Muscle layer of colon (tissue), 2 donors: ENCODE measurements around the gene CNOT4.
"Not testable (repeated sequence)": the region's sequence is repeated elsewhere in the genome, so short reads cannot be mapped to it uniquely, and the experiment has no call there.

Experiments
- H3K27ac ChIP-seq: one replicate; pipeline ENCODE4 v1.7.0; 2013; ENCODE audit warnings: low read depth, mild to moderate bottlenecking, low read length, moderate library complexity
- H3K27me3 ChIP-seq, 2 donors: one replicate each; pipeline ENCODE4 v1.7.0; 2013; ENCODE audit warnings: low read length in 2 of 2, mild to moderate bottlenecking in 2 of 2; ENCODE audit not compliant: insufficient read depth in 2 of 2, control insufficient read depth in 1 of 2
- H3K36me3 ChIP-seq: one replicate; pipeline ENCODE4 v1.7.0; 2013; ENCODE audit warnings: mild to moderate bottlenecking, low read length; ENCODE audit not compliant: insufficient read depth
- H3K4me1 ChIP-seq: one replicate; pipeline ENCODE4 v1.7.0; 2013; ENCODE audit warnings: mild to moderate bottlenecking, low read length; ENCODE audit not compliant: insufficient read depth
- H3K4me3 ChIP-seq, 2 donors: one replicate each; pipeline ENCODE4 v1.7.0; 2013; ENCODE audit warnings: low read length in 2 of 2, low read depth in 1 of 2, mild to moderate bottlenecking in 1 of 2, moderate library complexity in 1 of 2
- H3K9ac ChIP-seq: one replicate; pipeline ENCODE4 v1.7.0; 2013; ENCODE audit warnings: low read length
- H3K9me3 ChIP-seq: one replicate; pipeline ENCODE4 v1.7.0; 2013; ENCODE audit warnings: mild to moderate bottlenecking, low read length
- donor health status: abdominal sarcoma.
- donor health status: Adenocarcinoma of cecum.

Gene CNOT4

DNA sequence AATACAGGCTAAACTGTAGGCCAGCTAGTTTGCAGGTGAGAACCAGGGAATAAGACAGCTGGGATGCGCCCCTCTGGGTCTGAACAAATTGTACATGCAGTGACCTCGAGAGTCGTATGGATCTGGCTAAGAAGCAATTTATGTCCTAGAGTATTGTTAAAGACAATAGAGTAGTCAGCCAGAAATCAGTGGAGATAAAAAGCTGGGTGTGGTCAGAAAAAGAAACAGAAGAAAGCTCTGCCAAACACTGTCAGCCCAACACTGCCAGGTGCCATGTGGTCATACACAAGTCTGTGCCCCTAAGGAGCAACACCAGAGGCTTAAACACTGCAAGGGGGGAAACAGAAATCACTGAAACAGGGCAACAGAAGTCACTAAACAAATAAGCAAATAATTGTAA is 62.2 kb downstream of the CNOT4 start:
- Histone ChIP-seq H3K9ac (no peak overlapping the region), H3K4me1 (peaks cover 11% of the 10 kb centered on the region), H3K27ac (no peak overlapping the region), H3K4me3 (no peak overlapping the region), H3K27me3 (no peaks in the 10 kb centered on the region), H3K9me3 (no peaks in the 10 kb centered on the region), H3K36me3 (no peaks in the 10 kb centered on the region)

DNA sequence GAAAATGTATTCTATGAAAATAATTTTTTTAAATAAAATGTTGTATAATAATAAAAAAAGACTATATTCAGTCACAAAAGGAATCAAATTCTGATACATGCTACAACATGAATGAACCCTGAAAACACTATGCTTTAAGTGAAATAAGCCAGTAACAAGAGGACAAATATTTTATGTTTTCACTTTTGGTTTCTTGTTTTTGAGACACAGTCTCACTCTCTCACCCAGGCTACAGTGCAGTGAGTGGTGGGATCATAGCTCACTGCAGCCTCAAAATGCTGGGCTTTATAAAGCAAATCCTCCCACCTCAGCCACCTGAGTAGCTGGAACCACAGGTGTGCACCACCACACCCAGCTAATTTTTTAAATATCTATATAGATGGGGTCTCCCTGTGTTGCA is 64.2 kb downstream of the CNOT4 start:
- Histone ChIP-seq H3K27me3 (no peaks in the 10 kb centered on the region), H3K36me3 (no peaks in the 10 kb centered on the region), H3K9ac (no peak overlapping the region), H3K4me1 (peaks cover 7% of the 10 kb centered on the region), H3K4me3 (no peak overlapping the region), H3K27ac (no peak overlapping the region), H3K9me3 (no peaks in the 10 kb centered on the region)

DNA sequence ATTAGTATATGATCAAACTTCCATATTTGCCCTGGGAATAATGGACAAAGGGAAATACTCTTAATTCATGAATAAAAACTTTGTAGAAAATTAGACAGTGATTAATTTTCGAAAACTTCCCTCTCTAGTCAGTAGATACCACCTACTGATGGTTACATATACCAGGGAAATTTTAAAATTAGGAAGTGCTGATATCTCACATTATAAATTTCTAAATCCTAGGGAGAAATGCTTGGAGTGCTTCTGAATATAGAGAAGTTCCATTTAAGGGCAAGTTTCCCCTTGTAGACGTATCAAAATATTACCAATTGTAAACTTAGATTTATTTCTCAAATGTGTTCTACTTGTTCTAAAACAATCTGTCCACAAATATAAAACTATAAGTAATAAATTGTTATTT is 64.6 kb downstream of the CNOT4 start:
- not testable (repeated sequence) for H3K4me3 ChIP-seq, H3K27me3 ChIP-seq, H3K9ac ChIP-seq, H3K4me1 ChIP-seq, H3K27ac ChIP-seq, H3K36me3 ChIP-seq, H3K9me3 ChIP-seq

DNA sequence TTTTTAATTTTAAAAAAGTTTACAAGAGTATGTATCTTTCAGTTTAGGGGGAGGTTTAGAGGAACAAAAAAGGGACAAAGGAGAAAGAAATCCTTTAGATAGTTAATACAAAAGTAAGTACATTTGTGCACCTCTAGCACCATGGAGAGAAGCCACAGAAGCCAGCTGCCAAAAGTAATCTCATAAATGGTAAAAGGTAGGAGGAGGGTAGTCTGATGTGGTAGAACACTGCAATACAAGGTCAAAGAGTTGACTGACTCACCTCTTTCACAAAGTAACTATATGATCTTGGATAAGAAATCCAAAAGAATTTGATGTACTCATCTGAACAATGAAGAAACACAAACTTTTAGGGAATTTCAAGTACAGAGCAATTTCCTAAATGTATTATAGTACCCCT is 68.1 kb downstream of the CNOT4 start:
- Histone ChIP-seq H3K4me3 (no peak overlapping the region), H3K9ac (no peak overlapping the region), H3K4me1 (no peaks in the 10 kb centered on the region), H3K27ac (no peak overlapping the region), H3K36me3 (no peaks in the 10 kb centered on the region), H3K9me3 (no peaks in the 10 kb centered on the region), H3K27me3 (no peaks in the 10 kb centered on the region)

DNA sequence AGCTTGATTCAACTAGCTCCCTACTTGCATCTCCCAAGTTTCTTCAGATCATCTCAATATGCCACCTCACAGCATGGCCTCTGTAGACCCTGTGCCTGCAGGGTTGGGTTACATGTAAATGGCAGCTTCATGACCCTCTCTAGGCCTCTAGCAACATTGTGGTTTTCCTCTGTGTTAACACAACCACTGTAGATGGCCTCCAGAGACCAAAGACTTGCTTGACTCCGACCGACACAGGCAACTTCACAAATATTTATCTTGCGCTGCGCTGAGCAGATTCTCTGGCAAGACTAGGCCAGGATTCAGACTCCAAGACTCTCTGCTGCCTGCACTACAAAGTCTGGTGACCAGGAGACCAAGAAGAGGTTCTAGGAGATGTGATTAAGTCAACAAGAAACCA is 75.9 kb downstream of the CNOT4 start:
- no peaks in the 10 kb centered on the region for H3K9me3 ChIP-seq
- H3K4me1 ChIP-seq = peaks cover 4% of the 10 kb centered on the region
- no peaks in the 10 kb centered on the region for H3K27me3 ChIP-seq
- no peak overlapping the region for H3K9ac ChIP-seq
- H3K27ac ChIP-seq = no peak overlapping the region
- no peak overlapping the region for H3K4me3 ChIP-seq
- no peaks in the 10 kb centered on the region for H3K36me3 ChIP-seq

DNA sequence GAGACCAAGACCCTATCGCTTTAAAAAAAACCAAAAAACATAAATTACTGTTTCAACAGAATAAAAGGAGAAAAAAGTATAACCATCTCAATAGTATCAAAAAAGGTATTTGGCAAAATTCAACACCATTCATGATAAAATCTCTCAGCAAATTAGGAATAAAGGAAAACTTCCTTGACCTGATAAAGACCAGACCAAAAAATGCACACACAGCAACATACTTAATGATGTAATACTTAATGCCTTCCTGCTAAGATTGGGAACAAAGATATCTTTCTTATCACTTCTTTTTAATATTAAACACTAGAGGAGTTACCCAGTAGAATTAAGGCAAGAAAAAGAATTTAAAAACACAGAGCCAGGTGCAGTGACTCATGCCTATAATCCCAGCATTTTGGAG is 79.3 kb downstream of the CNOT4 start:
- Histone ChIP-seq H3K4me3 (no peak overlapping the region), H3K27me3 (no peaks in the 10 kb centered on the region), H3K36me3 (no peaks in the 10 kb centered on the region), H3K4me1 (peaks cover 8% of the 10 kb centered on the region), H3K27ac (no peak overlapping the region), H3K9ac (no peak overlapping the region), H3K9me3 (no peaks in the 10 kb centered on the region)

DNA sequence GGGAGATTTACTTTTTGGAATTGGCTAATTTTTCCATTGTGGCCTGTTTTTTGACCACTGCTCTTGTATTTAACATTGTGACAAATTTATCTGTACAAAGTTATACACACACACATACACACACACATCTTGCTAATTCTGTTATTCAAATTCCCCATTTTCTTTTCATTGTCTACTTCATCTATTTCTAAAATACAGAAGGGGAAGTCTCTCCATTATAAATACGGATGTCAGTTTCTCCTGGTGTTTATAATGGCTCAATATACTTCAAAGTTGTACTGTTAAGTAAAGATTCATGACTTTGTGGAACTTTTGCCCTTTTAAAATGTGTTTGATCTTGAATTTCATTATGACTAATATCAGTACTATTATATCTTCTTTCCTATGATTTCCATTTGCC is 81.0 kb downstream of the CNOT4 start:
- no peak overlapping the region for H3K27ac ChIP-seq
- H3K36me3 ChIP-seq = no peaks in the 10 kb centered on the region
- peaks cover 12% of the 10 kb centered on the region for H3K4me1 ChIP-seq
- H3K9me3 ChIP-seq = no peaks in the 10 kb centered on the region
- no peaks in the 10 kb centered on the region for H3K27me3 ChIP-seq
- no peak overlapping the region for H3K4me3 ChIP-seq
- H3K9ac ChIP-seq = no peak overlapping the region

DNA sequence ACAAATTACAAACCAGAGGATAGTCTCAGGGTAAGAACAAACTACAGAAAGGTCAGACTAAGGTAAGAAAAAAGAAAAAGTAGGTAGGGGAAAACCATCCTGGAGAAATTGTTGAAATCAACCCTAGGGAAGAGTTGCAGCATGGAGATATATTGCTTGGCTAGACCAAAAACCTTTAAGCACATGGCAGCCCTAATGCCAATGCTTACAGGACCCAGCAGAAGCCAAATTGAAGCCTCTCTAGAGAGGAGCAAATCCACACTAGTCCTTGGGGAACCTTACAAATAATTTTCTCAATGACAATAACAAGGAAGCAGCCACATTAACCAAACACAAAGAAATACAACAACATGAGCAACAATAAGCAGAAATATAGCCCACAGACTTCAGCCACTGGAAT is 81.9 kb downstream of the CNOT4 start:
- H3K4me1 ChIP-seq = peaks cover 12% of the 10 kb centered on the region
- no peaks in the 10 kb centered on the region for H3K27me3 ChIP-seq
- H3K27ac ChIP-seq = no peak overlapping the region
- H3K4me3 ChIP-seq = no peak overlapping the region
- H3K36me3 ChIP-seq = no peaks in the 10 kb centered on the region
- no peaks in the 10 kb centered on the region for H3K9me3 ChIP-seq
- H3K9ac ChIP-seq = no peak overlapping the region

DNA sequence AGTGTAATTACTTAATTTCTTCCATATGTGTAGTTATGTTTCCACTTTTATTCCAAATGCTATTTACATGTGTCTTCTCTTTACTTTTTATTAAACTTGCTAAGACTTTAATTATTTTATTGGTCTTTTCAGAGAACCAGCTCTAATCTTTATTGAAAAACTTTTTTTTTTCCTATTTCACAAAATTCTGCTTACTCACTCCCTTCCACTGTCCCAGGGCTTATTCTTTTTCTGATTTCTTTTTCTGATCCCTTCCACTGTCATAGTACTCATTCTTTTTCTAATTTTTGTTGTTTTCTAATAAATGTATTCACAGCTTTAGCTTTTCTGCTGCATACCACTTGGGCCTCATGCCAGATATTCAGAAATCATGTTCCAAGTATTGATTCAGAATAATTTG is 82.7 kb downstream of the CNOT4 start:
- Histone ChIP-seq H3K9me3 (no peaks in the 10 kb centered on the region), H3K27ac (no peak overlapping the region), H3K4me3 (no peak overlapping the region), H3K9ac (no peak overlapping the region), H3K36me3 (no peaks in the 10 kb centered on the region), H3K4me1 (peaks cover 12% of the 10 kb centered on the region), H3K27me3 (no peaks in the 10 kb centered on the region)

DNA sequence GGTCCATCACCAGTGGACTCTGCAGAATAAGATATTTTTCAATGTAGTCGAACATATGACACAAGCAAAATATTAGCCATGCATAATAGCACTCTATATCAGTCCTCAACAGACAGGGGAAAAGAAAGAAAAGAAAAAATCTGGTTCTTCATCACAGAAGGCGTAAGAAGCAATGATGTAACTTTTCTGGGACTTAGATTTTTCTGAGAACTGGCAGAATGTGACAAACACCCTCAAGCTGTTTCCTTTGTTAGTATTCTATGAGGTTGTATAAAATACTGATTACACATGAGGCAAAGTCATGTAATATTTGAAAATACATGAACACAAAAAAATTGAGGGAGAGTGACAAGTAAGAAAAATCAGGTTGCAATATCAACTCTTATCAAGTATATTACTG is 84.9 kb downstream of the CNOT4 start:
- Histone ChIP-seq H3K27ac (no peak overlapping the region), H3K9ac (no peak overlapping the region), H3K4me1 (peaks cover 12% of the 10 kb centered on the region), H3K36me3 (no peaks in the 10 kb centered on the region), H3K9me3 (no peaks in the 10 kb centered on the region), H3K4me3 (no peak overlapping the region), H3K27me3 (no peaks in the 10 kb centered on the region)

DNA sequence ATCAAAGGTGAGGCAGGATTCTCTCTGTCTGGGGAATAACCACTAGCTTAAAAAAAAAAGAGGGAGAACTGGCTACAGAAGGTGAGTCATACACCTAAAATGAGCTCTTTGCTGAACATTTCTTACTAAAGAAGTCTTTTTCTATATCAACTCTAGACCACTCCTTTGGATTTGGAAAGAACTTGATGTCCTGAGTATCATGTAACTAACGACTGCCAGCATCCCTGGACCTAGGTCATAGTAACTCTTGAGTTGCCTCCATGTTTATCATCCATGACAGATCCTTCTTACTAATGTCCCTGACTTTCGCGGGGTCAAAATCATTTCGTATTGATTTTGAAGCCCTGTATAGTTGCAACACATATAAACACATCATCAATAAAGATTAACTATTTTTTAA is 89.1 kb downstream of the CNOT4 start:
- Histone ChIP-seq H3K4me3 (no peak overlapping the region), H3K36me3 (no peaks in the 10 kb centered on the region), H3K27ac (no peak overlapping the region), H3K27me3 (no peaks in the 10 kb centered on the region), H3K4me1 (peaks cover 4% of the 10 kb centered on the region), H3K9me3 (no peaks in the 10 kb centered on the region), H3K9ac (no peak overlapping the region)

DNA sequence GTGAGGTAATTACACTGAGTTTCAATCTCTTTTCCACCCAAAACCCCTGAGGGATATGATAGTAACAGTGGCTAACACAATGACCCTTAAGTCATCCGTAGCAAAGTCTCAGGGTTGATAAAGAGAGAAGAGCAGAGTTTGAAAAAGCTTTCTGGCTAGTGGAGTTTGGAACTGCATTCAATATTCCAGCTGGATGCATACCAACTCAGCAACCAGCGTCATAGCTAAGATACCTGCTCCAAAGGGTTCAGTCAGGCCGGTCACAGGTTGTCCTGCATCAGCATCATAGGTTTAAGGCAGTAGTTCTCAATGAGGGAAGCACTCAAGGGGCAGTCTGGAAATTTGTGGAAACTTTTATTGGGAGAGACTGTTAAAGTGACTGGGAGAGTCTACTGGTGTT is 93.5 kb downstream of the CNOT4 start:
- no peak overlapping the region for H3K9ac ChIP-seq
- peaks cover 7% of the 10 kb centered on the region for H3K36me3 ChIP-seq
- no peaks in the 10 kb centered on the region for H3K9me3 ChIP-seq
- H3K27ac ChIP-seq = no peak overlapping the region
- no peak overlapping the region for H3K4me3 ChIP-seq
- H3K4me1 ChIP-seq = no peaks in the 10 kb centered on the region
- H3K27me3 ChIP-seq = no peaks in the 10 kb centered on the region
